ENCODE data around the gene BRAT1. TPM values are rescaled to one million over a fixed set of nuclear protein-coding genes. Genes with fewer than 3 reads are reported as not detected.

BRAT1 gene
- total RNA-seq = 10 to 100 TPM; 34.0 to 42.8 TPM

DNA sequence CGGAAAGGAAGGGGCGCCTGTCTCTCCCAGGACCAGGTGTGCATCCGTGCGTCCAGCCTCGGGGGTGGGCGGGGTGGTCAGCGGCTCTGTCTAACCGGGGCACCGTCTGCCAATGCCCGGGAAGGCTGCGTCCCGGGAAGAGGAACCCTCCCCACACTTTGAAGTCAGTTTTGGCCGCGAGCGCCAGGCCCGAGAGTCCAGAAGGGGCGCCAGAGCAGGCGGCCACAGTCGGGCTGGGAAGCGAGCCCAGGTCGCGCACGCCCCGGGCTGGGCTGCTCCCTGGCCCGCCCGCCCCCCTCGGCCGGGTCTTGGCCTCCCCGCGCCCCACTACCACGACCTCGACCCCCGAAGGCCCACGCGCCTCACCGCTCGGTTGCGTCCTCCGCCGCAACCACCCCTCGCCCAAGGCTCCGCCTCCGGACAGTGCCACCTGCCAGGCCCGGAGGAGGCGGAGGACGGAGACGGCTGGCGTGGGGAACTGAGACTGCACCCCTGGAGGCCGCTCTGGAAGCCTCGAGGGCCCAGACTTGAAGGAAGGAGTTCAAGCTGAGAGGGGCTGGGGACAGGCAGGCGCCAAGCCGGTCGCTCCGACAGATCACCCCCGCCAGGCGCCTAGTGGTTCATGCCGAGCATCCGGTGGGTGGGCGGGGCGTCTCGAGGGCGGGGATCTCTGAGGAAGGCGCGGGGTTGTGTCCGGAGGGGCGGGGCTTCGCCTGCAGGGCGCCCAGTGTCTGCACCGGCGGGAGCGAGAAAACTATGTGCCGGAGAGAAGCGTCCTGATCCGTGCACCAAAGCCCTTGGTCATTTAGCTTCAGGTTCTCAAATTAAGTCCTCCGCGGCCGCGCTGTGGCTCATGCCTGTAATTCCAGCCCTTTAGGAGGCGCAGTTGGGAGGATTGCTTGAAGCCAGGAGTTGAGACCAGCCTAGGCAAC is at the start of gene BRAT1:
Gene BRAT1 (minus strand): TSS at position 404 of the 932 bp plus-strand sequence. CDS start 1,093 bp downstream, outside the sequence.
- H3K27ac Mint-ChIP-seq = peak within 1 kb of the TSS; percentile 80
- peaks cover 38% of the 10 kb centered on the region for H3K36me3 Mint-ChIP-seq (ENCODE audit: low read depth)
- no peaks in the 10 kb centered on the region for H3K9me3 Mint-ChIP-seq
- H3K4me1 Mint-ChIP-seq = peaks cover 7% of the 10 kb centered on the region
- peak within 1 kb of the TSS; percentile 83 for H3K4me3 Mint-ChIP-seq
- no peaks in the 10 kb centered on the region for H3K27me3 Mint-ChIP-seq
- peak; percentile 90 for ATAC-seq (replicated peaks)

DNA sequence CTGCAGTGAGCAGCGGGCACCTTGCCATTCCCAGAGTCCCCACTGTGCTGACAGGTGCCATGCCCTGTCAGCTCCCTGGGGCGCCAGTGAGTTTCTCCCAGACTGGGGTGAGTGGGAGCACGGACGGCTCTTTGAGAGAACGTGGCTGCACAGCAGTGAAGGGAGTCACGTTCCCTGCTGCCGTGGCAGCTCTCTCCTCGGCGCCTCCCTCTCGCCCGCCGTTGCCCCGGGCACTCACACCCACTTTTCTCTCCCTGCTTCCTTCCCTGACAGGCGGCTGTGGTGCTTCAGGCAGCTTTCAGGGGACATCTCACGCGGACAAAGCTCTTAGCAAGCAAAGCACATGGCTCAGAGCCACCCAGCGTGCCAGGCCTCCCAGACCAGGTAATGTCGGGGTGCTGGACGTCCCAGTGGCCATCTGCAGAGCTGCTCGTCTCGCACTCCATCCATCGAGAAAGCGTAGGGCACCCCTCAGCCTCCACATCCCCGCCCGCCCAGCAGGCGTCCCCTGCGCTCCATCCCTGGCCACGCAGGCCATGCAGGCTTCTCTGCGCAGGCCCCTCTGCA is 49.4 kb upstream of the BRAT1 start:
- H3K27me3 Mint-ChIP-seq = no peaks in the 10 kb centered on the region
- peaks cover 10% of the 10 kb centered on the region for H3K36me3 Mint-ChIP-seq (ENCODE audit: low read depth)
- H3K4me1 Mint-ChIP-seq = no peaks in the 10 kb centered on the region
- H3K27ac Mint-ChIP-seq = no peak overlapping the region
- no peak overlapping the region for H3K4me3 Mint-ChIP-seq
- no peak for ATAC-seq (replicated peaks)
- no peaks in the 10 kb centered on the region for H3K9me3 Mint-ChIP-seq

DNA sequence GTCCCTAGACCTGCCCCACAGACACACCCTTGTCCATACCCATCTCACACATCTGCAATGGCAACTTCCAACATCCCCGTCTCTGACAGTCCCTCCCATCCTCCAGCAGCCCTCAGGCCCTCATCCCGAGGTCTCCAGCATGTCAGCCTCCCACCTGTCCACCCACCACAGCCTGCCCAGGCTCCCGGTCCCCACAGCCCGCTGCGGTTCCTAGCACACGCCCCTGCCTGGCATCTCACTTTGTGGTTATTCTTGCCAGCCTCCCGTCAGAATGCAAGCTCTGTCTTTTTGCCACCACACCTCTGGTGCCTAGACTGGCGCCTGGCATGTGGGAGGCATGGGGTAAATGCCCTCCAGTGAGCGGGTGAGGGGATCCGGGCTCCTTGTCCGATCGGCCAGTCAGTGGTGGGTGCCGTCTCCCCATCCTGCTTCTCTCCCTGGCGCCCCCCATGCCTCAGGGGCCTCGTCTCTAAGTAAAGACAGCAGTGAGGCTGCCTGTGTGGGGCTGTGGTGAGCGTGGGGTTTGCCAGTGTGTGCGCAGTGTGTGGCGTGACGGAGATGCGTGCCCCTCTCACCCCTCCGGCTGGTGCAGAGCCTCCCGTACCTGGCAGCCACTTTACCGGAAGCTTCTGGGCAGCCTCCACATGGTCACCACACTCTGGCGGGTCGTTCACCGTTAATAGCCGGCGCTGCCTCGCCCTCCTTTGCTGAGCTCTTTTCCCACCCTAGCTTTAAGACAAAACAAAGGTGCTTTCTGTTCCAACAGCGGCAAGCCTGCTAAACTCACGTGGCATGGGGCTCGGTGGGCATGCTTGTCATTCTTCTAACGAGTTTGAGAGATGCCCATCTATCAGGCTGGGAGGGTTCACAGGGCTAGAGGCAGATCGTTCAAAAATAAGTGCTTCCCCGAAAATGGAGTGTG is 48.0 kb upstream of the BRAT1 start:
- Mint-ChIP-seq H3K36me3 (ENCODE audit: low read depth) (peaks cover 21% of the 10 kb centered on the region), H3K27ac (no peak overlapping the region), H3K4me1 (no peaks in the 10 kb centered on the region), H3K27me3 (no peaks in the 10 kb centered on the region), H3K9me3 (no peaks in the 10 kb centered on the region), H3K4me3 (no peak overlapping the region)
- ATAC-seq (replicated peaks) = no peak

DNA sequence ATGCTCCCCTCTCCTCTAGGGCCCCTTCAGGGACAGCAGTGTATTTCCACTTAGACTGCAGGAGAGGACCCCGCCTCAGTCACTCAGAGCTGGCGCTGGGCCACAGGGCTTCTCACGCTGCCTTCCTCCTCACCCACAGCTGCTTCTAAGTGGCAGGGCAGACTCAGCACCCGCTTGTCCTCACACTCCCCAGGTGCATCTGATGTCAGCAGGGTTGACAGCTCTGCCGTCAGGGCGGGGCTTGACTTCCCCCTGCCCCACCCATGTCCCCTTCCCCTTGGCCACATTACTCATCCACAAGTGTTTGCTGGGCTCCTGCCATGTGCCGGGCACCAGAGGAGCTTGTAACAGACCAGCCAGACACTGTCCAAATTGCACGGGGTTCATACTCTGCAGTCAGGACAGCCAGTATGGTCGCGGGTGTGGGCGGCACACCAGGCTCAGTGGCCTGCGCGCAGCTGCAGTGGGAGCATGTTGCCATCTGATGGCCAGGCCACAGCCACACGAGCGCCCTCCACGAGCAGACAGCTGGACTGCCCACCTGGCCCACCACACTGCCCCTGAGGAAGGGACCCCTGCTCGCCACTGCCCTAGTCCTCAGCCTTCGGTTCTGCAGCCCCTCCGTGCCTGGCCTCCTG is 47.2 kb upstream of the BRAT1 start:
- no peak for ATAC-seq (replicated peaks)
- no peaks in the 10 kb centered on the region for H3K4me1 Mint-ChIP-seq
- H3K36me3 Mint-ChIP-seq (ENCODE audit: low read depth) = peaks cover 21% of the 10 kb centered on the region
- H3K9me3 Mint-ChIP-seq = no peaks in the 10 kb centered on the region
- no peak overlapping the region for H3K27ac Mint-ChIP-seq
- H3K27me3 Mint-ChIP-seq = no peaks in the 10 kb centered on the region
- no peak overlapping the region for H3K4me3 Mint-ChIP-seq

DNA sequence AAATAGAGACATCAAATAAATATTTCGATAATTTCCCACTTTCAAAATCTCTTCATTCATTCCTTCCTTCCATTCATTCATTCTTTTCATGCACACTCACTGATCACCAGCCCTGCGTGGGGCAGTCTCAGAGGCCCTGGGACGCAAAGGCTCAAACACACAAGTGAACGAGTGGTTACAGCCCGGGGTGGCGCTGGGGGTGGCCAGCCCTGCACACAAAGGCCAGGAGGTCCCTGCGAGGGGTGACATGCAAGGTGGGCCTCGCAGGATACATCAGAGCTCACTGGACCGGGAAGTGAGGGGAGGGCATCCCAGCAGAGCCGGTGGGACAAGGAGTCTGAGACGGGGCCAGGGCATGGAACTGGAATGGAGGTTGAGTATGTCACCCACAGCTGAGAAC is 46.6 kb upstream of the BRAT1 start:
- Mint-ChIP-seq H3K27me3 (no peaks in the 10 kb centered on the region), H3K36me3 (ENCODE audit: low read depth) (peaks cover 21% of the 10 kb centered on the region), H3K4me1 (no peaks in the 10 kb centered on the region), H3K4me3 (no peak overlapping the region), H3K9me3 (no peaks in the 10 kb centered on the region), H3K27ac (no peak overlapping the region)
- ATAC-seq (replicated peaks) = no peak

DNA sequence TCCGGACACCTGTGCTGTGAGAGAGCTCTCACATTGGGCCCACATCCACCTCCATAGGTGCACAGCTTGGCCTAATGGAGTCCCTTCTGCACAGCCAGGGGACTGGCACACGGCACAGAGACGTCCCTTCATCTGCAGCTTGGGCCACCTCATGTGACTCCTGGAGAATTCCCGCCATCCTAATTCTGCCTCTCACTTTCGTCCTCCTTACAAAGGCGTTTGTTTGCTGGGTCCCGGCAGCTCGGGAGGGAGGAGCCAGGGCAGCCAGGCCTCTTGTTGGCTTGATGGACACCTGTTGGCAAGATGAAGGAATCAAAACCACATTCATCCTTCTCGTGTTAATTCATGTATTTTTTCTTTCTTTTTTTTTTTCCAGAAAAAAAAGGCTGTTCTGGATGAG is 45.7 kb upstream of the BRAT1 start:
- ATAC-seq (replicated peaks) = no peak
- Mint-ChIP-seq H3K36me3 (ENCODE audit: low read depth) (peaks cover 21% of the 10 kb centered on the region), H3K27ac (no peak overlapping the region), H3K4me1 (no peaks in the 10 kb centered on the region), H3K9me3 (no peaks in the 10 kb centered on the region), H3K4me3 (no peak overlapping the region), H3K27me3 (no peaks in the 10 kb centered on the region)

DNA sequence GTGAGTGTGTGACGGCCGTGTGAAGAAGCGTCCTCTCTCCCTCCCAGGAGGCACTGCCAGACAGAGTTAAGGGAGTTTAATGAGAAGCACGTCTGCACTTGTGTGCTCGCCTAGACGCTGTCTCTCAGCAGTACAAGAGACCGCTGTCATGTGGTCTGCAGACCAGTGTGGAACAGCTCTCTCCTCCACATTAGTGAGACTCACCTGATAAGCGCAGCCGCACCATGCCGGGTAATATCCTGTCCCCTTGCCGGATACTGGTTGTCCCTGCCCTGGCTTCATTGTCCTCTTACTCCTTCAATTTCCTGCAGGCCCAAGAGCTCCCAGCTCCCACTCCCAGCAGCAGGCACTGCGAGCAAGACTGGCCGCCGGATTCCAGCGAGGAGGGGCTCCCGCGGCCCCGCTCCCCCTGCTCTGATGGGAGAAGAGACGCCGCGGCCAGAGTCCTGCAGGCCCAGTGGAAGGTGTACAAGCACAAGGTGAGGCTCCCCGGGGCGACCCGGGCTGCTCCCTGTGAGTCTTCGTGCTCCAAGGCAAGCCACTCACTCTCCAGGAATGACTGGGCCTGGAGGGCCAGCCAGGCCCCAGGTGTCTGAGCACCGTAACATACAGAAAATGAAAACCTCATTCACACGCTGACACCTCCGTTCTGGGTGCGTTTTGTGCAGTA is 43.0 kb upstream of the BRAT1 start:
- H3K36me3 Mint-ChIP-seq (ENCODE audit: low read depth) = peaks cover 32% of the 10 kb centered on the region
- no peaks in the 10 kb centered on the region for H3K4me1 Mint-ChIP-seq
- no peaks in the 10 kb centered on the region for H3K27me3 Mint-ChIP-seq
- no peaks in the 10 kb centered on the region for H3K9me3 Mint-ChIP-seq
- no peak for ATAC-seq (replicated peaks)
- no peak overlapping the region for H3K4me3 Mint-ChIP-seq
- H3K27ac Mint-ChIP-seq = no peak overlapping the region

DNA sequence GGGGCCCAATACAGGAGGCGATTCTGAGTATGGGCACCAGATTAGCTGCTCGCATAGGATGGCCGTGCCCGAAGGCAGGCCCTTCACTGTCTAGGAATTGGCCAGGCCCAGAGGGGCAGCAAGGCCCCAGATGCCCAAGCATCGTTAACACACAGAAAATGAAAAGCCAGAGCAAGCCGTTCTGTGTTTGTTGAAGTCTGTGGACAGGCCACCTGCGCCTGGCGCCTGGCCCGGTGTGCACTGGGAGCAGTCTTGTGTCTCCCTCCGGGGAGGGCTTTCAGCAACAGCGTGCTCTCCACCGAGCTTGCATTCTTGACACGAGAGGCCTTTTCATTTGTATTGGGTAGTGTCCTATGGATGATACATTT is 41.9 kb upstream of the BRAT1 start:
- ATAC-seq (replicated peaks) = no peak
- H3K27ac Mint-ChIP-seq = no peak overlapping the region
- H3K4me1 Mint-ChIP-seq = no peaks in the 10 kb centered on the region
- peaks cover 40% of the 10 kb centered on the region for H3K36me3 Mint-ChIP-seq (ENCODE audit: low read depth)
- H3K27me3 Mint-ChIP-seq = no peaks in the 10 kb centered on the region
- H3K9me3 Mint-ChIP-seq = no peaks in the 10 kb centered on the region
- no peak overlapping the region for H3K4me3 Mint-ChIP-seq

DNA sequence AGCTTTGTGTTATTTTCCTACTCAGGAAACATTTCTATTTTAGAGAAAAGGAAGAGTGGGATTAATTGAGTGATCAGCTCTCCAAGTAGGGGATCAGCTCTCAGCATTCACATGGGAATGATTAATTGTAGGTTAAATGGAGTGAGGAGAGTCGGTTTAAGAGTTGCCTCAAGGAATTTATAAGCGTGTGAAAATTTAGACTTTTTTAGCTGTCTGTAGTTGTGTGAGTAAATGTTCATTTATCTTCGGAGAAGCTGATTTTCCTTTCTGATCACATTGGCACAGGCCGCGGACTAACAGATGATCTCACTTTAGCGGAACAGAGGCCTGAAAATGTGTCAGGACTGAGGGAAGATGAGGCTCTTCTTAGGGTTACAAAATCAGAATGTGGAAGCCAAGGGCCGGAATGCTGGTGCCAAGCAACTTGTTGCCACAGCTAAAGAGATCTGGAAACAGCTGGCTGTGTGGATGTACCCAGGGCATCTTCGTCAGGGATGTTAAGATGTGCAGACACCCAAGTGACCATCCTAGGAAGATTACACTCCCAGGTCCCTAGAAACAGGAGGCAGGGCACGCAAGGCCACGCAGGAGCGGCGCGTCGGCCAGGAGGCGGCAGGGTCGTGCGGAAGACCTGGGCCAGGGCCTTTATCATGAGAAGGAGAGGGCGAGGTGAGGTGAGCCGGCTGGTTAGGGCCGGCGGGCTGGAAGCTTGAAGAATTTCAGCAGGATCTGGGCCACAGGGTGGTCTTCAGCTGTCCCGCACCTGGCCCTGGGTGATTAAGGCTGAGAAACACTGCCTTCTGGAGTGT is 41.3 kb upstream of the BRAT1 start:
- H3K36me3 Mint-ChIP-seq (ENCODE audit: low read depth) = peaks cover 44% of the 10 kb centered on the region
- H3K4me1 Mint-ChIP-seq = no peaks in the 10 kb centered on the region
- ATAC-seq (replicated peaks) = no peak
- H3K9me3 Mint-ChIP-seq = no peaks in the 10 kb centered on the region
- no peak overlapping the region for H3K27ac Mint-ChIP-seq
- H3K27me3 Mint-ChIP-seq = no peaks in the 10 kb centered on the region
- H3K4me3 Mint-ChIP-seq = no peak overlapping the region

DNA sequence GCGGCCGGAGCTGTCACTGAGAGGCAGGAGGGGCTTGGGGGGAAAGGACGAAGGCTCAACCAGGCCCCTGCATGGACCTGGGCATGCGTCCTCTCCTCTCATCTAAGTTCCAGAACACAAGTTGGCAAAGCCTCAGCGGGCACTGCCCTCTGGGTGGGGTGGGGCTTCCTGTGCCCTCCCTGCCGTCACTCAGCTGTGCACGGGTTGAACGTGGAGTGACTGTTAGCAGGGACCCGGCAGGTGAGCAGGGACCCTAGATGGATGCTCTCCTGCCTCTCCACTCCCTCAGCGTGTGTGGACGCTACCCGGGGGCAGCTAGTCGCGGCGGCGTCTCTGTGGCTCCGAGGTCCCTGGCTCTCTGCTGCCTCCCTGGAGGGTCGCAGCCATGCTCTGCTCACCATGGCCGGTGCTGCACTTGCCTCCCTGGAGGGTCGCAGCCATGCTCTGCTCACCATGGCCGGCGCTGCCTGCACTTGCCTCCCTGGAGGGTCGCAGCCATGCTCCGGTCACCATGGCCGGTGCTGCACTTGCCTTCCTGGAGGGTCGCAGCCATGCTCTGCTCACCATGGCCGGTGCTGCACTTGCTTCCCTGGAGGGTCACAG is 40.0 kb upstream of the BRAT1 start:
- Mint-ChIP-seq H3K4me3 (no peak overlapping the region), H3K27me3 (no peaks in the 10 kb centered on the region), H3K9me3 (no peaks in the 10 kb centered on the region), H3K27ac (no peak overlapping the region), H3K4me1 (no peaks in the 10 kb centered on the region), H3K36me3 (ENCODE audit: low read depth) (peaks cover 45% of the 10 kb centered on the region)
- no peak for ATAC-seq (replicated peaks)

DNA sequence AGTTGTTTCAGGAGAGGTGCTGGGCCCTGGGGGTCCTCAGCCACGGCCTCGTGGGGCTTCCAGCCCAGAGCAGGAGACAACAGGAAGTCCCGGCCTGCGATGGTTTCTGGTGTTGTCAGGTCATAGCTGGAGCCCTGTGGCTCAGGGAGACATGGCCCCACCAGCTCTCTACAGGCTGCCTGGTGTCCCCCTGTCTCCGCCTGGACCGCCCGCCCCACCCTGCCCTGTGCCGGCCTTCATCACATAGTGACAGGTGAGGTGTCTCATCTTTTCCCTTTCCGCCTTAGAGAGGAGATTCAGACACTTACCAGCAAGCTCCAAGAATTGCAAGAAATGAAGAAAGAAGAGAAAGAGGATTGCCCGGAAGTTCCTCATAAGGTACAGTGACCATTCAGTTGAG is 39.3 kb upstream of the BRAT1 start:
- Mint-ChIP-seq H3K4me1 (no peaks in the 10 kb centered on the region), H3K36me3 (ENCODE audit: low read depth) (peaks cover 37% of the 10 kb centered on the region), H3K9me3 (no peaks in the 10 kb centered on the region), H3K4me3 (no peak overlapping the region), H3K27me3 (no peaks in the 10 kb centered on the region), H3K27ac (no peak overlapping the region)
- no peak for ATAC-seq (replicated peaks)

DNA sequence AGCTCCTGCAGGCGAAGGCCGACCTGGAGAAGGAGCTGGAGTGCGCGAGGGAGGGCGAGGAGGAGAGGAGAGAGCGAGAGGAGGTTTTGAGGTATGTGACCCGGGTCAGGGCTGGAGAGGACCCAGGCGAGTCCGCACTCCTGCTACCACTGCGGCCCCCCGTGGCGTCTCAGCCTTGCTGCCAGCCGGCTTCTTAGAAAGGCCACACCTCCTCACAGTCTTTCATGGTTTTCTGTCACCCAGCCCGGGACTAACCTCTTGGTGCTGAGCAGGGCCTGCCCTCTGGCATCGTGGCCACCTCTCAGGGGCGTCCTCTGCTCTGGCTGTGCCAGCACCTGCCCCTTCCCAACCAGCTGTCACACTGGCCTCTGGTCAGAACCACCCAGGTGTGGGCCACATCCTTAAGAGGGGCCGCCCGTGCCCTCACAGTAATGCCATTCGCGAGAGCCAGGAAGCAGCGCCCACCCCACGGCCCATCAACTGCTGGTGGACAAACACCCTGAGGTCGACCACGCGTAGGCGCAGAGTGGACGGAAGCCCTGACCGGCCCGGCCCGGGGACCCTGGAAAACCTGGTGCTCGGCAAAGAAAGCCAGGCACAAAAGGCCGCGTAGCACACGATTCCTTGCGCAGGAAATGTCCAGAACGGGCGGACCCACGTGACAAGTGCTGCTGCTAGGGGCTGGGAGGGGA is 37.9 kb upstream of the BRAT1 start:
- no peaks in the 10 kb centered on the region for H3K27me3 Mint-ChIP-seq
- no peak for ATAC-seq (replicated peaks)
- H3K36me3 Mint-ChIP-seq (ENCODE audit: low read depth) = peaks cover 27% of the 10 kb centered on the region
- H3K4me3 Mint-ChIP-seq = no peak overlapping the region
- H3K9me3 Mint-ChIP-seq = no peaks in the 10 kb centered on the region
- H3K4me1 Mint-ChIP-seq = no peaks in the 10 kb centered on the region
- no peak overlapping the region for H3K27ac Mint-ChIP-seq

All from activated T-helper 17 cell treated with anti-CD3 and anti-CD28 coated beads, Interleukin-2, amount 50 U/mL, for 72 hours (primary cell).